GM18909 (cell line): ENCODE results near the gene GIPC1.

Source experiments
- ATAC-seq: cut with Tn5 transposase; IDR thresholded peaks from one replicate; pipeline ENCODE4 v1.9.1; 2021; ENCODE audit warnings: mild to moderate bottlenecking; ENCODE audit not compliant: unreplicated experiment, poor library complexity

GIPC1 gene

DNA sequence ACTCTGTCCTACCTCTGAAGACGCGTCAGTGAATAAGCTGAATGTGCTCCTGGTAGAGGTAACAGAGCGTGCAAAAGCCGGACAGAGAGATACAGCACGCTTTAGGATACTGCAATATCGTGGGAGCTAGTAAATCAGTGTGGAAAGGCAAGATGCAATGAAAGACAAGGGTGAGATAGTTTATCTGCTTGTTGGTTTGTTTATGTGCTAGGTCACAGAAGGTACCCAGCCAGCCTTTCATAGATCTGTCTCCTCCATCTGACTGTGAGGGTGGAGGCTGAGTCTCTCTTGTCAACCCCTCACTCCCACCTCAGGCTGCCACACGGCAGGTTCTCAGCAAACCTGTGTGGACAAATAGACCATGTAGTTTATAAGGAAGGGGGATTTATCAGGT lies 904 bp upstream of the GIPC1 start:
- no peak for ATAC-seq

DNA sequence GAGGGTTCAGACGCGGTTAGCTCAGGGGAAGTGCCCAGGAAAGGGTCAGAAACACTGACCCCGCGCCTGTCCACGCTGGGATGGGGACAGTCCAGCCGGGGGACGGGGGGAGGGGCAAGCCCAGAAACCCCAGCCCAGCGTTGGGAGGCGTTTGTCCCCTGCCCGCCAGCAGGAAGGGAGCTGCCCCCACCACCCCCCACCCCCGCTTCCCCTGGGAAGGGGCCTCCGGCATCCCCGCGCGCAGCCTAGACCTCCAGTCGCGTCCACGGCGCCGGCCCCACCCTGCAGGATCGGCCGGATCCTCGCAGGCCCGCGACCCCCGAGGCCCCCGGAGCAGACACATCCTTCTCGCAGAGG lies 277 bp downstream of the GIPC1 start:
- ATAC-seq: no peak

DNA sequence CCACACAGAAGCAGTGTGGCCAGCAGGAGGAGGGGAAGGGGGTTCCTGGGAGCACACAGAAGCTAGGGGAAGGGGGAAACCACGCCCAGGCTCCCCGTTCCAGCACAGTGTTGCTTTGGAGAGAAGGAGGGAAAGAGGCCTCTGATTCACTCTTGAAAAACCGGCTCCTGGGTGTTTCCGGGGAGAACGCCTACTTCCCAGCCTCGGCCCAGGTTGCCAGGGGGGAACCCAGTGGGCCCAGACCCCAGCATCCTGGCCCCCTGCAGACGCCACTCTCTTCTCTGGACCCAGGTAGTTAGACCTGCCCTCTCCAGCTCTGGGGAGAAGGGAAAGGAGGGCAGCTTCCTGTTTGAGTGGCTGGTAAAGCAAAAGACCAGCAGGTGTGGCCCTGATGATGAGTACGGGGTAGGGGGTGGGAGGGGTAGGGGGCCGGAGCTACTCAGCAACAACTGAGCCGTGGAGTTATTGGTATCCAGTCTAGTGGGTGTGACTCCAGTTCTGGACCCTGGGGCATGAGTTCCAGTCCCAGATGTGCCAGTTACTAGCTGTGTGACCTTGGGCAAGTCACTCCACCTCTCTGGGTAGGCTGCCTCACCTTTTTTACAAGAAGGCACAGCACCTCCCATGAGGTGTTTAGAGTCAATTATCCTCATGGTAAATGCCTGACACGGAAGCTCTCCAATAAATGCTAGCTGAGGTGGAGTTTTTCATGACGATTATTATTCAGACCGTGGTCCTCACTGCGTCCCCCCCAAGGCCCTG lies 836 bp downstream of the GIPC1 start:
- no peak for ATAC-seq

DNA sequence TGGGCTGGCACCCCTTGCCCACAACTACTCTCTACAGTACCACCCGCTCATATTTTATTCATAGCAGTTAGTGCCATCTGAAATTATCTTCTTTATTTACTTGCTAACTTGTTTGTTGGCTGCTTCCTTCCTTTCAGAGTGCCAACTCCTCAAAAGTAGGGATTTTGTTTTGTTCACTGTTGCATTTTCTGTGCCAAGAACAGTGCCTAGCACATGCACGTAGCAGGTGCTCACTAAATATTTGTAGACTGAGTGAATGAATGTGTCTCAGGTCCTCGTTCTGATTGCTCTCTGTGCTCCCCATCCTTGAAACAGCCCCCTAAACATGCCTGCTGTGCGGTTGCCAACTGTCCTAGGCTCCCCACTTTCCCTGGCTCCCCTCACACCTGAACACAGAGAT lies 1.5 kb downstream of the GIPC1 start:
- ATAC-seq: no peak

DNA sequence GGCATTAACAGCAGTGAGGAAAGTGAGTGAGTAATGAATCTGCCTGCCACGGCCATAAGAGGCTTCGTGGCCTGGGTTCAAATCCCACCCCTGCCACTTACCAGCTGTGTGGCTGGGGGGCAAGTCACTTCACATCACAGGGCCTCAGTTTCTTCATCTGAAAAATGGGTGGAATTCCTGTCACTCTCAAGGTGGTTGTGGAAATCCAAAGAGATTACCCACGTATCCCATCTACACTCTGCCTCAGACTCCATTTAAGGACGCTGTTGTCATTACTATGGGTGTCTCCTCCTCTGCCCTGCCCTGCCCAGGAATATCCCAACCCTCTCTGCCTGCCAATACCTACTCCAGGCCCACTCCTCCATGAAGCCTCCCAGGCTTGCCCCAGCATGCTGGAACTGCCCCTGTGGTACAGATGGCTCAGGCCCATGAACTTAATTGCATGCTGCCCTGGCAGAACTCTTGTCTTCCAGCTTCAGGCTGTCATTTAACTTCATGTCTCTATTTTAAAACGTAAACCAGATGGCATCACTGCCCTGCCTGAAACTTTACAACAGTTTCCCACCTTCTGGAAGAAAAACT lies 3.1 kb downstream of the GIPC1 start:
- ATAC-seq: no peak

DNA sequence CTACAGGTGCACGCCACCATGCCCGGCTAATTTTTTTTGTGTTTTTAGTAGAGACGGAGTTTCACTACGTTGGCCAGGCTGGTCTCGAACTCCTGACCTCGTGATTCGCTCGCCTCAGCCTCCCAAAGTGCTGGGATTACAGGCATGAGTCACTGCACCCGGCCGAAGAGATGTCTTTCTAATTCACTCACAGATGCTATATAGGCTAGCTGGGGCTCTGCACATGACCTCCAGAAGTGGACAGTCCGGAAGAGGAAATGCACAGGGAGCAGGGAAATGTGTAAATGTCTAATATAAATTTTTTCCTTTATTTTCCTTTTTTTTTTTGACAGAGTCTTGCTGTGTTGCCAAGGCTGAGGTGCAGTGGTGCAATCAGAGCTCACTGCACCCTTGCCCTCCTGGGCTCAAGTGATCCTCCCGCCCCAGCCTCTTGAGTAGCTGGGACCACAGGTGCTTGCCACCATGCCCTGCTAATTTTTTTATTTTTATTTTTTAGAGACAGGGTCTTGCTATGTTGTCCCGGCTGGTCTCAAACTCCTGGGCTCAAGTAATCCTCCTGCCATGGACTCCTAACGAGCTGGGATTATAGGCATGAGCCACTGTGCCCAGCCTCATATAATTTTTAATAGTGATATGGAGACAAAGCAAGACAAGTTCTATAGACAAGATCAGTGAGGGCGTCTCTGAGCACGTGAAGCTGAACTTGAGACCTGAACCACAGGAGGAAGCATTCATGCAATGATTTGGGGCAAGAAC lies 8.4 kb downstream of the GIPC1 start:
- no peak for ATAC-seq

DNA sequence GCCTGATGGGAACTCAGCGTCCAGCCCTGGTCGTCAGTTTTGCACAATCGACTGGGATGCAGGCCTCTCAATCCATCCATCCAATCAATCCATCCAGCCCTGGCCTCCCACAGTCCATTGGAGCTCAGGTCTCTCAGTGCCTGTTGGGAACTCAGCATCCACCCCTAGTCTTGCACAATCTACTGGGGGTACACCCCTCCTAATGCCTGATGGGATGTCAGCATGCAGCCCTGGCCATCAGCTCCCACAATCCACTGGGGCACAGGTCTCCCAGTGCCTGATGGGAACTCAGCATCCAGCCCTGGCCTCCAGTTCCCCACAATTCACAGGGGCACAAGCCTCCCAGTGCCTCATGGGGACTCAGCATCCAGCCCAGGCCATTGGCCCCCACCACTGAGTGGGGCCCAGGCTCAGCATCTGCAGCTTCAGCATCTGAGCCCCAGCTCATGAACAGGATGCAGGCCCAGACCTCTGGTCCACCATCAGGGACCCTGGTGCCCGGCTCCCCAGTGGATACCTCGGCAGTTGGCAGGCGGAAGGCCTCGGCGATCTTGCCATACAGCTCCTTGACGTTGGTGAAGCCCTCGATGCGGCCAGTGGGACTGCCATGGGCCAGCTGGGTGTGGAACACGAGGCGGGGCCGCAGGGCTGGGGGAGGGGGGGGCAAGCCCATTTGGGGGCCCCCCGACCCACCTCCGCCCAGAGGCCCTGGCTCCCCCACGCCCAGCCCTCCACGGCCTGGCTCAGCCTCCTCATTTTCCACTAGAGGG lies 13.6 kb downstream of the GIPC1 start:
- no peak for ATAC-seq

DNA sequence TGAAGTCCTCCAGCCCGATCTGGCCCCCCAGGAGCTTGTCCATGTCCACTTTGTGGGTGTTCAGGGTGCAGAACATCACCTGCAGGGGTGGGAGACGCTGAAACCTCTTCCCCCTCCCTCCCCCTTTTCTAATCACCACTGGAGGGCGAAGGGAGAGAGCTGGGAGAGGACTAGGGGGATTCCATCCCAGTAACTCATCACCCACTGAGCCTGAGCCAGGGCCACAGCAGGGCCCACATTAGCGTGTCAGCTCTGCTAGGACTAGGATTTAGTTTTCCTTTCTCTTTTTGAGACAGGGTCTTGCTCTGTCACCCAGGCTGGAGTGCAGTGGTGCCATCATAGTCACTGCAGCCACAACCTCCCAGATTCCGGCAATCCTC lies 15.2 kb downstream of the GIPC1 start:
- no peak for ATAC-seq

DNA sequence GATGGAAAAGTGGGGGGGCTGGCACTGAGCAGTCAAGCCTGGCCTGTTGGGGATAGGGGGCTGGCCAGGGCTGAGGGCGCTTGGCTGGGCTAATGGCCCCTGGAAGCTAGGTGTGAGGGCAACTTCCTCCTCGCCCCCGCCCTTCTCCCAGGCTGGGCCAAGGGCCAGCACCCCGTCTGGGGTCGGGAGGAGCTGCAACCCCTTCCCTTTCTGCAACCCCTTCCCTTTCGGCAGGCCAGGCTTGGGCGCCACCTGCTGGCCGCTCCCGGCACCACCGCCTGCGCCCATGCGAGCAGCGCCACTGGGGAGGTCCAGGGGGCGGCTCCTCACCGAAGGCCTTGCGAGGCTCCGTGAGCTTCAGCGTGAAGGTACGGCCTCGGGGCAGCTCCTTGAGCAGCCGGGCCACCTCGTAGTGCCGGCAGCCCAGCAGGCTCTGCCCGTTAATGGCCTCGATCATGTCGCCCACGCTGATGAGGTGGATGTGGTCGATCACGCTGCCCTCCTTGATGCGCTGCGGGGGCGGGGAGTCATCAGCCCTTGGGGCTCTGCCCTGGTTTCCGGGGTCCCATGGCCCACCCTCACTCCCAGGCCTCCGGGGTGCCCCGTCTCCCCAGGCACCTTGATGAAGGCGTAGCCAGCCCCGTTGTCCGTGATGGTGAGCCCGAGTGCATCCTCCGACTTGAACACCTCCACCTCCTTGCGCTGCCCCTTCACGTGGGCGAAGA lies 15.8 kb downstream of the GIPC1 start:
- ATAC-seq: no peak

DNA sequence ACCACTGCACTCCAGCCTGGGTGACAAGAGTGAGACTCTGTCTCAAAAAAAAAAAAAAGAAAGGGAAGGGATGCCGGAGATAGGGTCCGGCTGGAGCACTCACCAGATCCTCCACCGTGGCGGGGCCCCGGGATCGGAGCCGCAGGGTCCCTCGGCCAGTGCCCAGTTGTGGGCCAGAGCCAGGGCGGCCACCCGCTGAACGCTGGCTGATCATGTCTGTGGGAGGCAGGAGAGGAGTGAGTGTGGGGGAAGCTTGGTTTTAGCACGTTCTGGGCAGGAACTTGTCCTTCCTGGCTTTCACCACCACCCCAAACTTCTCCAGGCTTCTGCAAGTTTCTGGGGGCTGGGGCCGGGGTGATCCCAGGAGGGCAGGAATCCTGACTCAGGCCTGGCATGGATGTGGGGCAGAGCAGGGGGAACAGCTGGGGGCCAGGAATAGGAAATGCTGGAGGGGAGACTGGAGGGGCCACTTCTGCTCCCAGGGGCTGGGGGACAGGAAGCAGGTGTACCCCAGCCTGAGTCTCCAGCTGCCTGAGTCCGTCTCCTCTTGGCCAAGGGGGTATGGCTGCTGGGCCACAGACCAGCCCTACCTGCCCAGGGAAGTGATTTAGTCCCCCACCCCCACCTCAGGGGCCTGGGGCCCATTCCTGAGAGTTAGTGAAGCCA lies 16.5 kb downstream of the GIPC1 start:
- ATAC-seq: no peak

DNA sequence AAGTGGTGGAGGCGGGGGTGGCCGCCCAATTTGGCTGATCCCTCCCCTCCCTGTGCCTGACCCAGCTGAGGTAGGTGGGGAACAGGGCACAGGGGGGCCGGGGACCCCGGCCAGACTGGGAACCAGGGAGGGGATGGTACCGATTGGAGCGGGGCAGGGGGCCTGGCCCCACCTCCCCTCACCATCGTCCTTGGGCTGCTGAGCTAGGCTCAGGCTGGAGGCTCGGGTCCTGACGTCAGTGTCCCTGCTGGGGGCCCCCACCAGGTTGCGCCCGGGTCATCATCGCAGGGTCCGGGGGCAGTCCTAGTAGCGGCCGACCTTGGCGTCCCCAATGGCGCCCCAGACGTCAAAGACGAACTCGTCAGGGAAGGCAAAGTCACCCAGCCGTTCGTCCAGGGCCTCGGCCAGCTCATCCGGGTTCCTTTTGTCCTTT lies 17.8 kb downstream of the GIPC1 start:
- no peak for ATAC-seq

DNA sequence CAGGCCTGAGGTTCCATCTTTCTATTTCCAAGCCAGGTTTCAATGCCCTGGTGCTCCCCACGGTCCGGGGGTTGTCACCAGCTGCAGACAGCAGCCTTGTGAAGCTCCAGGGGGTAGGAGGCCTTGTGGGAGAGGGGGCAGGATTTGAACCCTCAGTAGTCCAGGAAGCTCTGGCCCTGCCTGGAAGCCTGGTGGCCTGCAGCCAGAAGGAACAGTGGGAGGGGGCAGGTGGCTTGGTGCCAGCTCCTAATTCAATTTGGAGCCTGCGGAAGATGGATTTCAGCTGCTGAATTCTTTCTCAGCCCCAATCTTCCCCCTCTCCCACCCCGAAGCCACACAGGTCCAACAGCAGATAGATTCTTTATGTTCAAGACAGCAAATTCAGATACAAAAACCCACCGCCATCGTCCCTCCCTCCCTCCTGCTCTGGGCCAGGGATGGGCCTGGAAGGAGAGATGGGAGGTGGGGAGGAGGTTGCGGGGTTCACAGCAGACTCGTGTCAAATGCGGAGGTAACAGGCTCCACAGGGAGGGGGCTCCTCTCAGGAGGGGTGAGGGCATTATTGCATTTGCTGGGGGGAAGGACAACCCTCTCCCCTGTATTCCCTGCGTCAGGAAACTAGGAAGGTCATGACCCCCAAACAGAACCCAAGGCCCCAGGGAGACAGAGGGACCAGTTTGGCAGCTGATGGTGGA lies 18.4 kb downstream of the GIPC1 start:
- no peak for ATAC-seq

DNA sequence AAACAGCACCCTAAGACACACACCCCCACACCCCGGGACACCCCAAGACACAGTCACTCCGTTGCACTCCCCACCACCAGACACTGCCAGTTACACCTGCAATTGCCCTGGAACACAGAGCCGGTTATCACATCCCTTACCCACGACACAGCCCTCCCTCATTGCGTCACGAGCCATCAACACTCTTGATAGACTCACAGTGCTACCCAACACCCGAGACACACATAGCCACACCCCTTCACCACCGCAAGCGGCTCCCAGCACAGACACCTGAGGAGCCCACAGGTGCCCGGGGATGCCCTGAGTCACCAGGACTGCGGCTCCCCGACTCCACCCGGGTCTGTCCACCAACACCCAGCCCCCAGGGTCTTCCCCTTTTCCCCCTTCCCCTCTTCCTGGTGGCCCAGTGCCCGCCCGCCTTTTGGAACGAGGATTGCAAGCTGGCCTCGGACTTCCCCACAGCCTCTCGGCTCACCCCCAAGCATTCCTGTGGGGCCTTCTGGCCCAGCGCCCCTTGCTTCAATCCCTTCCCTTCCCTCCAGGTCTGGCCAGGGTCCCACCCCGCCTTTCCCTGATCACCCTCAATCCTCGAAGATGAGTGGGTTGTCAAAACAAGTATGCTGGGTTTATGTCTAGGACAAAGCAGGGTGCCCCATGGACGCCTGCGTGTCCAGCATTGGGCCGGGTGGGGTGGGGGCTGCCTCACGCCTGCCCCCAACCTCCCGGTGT lies 19.1 kb downstream of the GIPC1 start:
- no peak for ATAC-seq

DNA sequence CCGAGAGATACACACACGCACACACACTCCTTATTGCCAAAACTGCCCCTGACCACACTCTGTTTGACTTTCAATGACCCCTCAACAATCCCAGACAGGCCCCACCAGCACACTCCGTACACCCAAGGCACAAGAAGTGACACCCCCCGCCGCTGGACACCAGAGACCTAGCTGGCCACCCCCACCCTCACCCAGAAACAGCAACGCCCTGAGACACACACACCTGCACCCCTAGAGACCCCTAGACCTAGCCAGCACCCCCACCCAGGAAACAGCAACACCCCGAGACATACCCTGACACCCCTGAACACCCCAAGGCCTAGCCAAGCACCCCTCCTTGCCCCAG lies 19.6 kb downstream of the GIPC1 start:
- ATAC-seq: no peak

DNA sequence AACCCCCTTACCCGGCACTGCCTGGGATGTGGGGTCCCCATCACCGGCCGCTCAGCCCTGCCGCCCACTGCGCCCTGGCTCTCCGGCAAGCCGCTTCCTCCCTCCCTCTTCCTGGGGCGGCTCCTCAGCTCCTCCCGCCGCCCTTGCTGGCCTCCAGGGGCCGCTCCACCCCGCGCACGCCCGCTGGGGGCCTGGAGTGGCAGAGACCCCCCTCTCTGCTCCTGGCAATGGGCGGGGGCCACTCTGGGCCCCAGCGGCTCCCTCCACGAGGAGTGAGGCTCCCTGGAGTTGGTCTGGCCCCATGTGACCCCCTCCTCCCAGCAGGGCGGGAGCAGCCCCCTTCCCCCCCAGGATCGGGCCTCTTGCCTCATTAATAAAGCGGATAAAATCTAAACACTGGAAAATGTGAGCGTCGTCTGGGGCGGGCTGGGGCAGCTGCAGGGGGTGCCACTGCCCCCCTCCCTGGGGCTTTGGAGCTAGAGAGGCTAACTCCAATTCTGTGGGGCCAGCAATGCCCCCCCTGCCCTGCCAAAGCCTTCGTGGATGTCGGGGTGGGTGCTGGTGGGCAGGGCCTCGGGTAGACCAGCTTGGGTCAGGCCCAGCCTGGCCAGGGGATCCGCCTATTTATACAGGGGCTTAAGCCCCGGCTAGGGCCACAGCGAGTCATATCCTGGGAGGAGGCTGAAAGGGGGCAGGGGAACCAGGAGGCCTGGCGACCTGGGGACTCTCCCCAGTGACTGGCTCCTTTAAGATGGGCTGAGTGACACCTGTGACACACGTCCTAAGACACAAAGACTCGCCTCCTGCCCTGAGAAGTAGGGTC lies 20.5 kb downstream of the GIPC1 start, which contains the start of gene PTGER1:
TSS of gene PTGER1 (minus strand) at position 104 of the 823 bp plus-strand sequence. CDS start 1,034 bp downstream, outside the sequence.
- ATAC-seq: no peak

DNA sequence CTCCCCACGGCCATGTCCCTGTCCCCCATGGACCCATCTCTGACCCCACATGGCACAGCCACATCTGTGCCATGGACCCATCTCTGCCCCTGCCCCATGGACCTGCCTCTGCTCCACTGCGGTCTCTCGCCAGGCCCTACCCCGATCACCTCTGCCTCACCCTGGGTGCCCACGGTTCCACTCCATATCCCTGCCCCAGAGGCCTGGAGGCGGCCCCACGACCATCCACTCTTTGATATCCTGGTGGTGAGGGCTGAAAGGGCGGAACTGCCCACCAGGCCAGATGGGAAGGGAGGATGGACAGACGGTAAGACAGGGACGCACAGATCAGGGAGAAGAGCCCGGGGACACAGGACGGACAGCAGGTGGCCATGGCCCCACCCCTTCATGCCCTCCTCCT lies 21.1 kb downstream of the GIPC1 start:
- ATAC-seq: no peak

DNA sequence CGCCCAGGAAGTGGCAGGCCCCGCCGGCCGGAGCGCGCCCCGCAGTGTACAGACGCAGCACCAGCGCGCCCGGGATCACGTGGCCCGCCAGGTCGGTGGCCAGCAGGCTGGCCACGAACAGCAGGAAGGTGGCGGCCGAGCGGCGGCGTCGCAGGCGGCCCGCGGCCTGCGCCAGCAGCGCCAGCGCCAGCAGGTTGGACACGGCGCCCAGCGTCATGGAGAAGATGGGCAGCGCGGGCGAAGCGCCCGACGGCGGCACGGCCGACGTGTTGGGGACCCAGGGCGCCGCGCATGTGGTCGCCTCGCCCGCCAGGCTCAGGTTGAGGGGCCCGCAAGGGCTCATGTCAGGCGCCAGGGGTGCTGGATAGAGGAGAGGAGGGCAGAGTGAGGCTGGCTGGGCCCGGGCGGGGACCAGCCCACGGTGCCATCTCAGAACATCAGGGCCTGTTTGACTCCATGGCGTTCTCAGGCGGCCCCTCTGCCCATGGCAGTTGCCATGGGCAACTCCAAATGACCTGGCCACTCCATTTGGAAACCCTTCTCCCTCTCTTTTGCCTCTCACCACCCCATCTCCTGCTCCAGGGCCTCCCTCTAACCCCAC lies 21.8 kb downstream of the GIPC1 start:
- ATAC-seq: no peak
